ENCODE data around the gene PCDHB5.

DNA sequence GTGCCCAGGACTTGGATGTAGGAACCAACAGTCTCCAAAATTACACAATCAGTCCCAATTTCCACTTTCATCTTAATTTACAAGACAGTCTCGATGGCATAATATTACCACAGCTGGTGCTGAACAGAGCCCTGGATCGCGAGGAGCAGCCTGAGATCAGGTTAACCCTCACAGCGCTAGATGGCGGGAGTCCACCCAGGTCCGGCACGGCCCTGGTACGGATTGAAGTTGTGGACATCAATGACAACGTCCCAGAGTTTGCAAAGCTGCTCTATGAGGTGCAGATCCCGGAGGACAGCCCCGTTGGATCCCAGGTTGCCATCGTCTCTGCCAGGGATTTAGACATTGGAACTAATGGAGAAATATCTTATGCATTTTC is 39.8 kb upstream of the PCDHB5 start:
- TF ChIP-seq EZH2 (IDR thresholded peaks at IDR 0.05; ENCODE audit: borderline replicate concordance, low read depth, low read length, severe bottlenecking): no peak
- TF ChIP-seq, protein P1, sequence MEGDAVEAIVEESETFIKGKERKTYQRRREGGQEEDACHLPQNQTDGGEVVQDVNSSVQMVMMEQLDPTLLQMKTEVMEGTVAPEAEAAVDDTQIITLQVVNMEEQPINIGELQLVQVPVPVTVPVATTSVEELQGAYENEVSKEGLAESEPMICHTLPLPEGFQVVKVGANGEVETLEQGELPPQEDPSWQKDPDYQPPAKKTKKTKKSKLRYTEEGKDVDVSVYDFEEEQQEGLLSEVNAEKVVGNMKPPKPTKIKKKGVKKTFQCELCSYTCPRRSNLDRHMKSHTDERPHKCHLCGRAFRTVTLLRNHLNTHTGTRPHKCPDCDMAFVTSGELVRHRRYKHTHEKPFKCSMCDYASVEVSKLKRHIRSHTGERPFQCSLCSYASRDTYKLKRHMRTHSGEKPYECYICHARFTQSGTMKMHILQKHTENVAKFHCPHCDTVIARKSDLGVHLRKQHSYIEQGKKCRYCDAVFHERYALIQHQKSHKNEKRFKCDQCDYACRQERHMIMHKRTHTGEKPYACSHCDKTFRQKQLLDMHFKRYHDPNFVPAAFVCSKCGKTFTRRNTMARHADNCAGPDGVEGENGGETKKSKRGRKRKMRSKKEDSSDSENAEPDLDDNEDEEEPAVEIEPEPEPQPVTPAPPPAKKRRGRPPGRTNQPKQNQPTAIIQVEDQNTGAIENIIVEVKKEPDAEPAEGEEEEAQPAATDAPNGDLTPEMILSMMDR (IDR thresholded peaks at IDR 0.05; ENCODE audit: borderline replicate concordance, extremely low read depth, low read length, poor library complexity, severe bottlenecking): no peak
